Neuron (in vitro differentiated cells): ENCODE results near the gene KSR2.
"Not testable (repeated sequence)": the region's sequence is repeated elsewhere in the genome, so short reads cannot be mapped to it uniquely, and the experiment has no call there.

Source experiments
- H2AFZ ChIP-seq: one replicate; pipeline ENCODE4 v1.6.1; 2013; ENCODE audit warnings: low read depth, mild to moderate bottlenecking, inconsistent platforms, low read length, moderate library complexity
- H3K27me3 ChIP-seq: one replicate; pipeline ENCODE4 v1.6.1; 2013; ENCODE audit warnings: low read length; ENCODE audit not compliant: insufficient read depth
- H3K36me3 ChIP-seq: one replicate; pipeline ENCODE4 v1.6.1; 2013; ENCODE audit warnings: low read length; ENCODE audit not compliant: insufficient read depth
- H3K4me1 ChIP-seq: one replicate; pipeline ENCODE4 v1.6.1; 2013; ENCODE audit warnings: low read length; ENCODE audit not compliant: insufficient read depth
- H3K4me3 ChIP-seq: 2 replicates; pipeline ENCODE4 v1.5.1; 2013; ENCODE audit warnings: mild to moderate bottlenecking, low read length, moderate library complexity
- H3K9me3 ChIP-seq: one replicate; pipeline ENCODE4 v1.6.1; 2013; ENCODE audit warnings: low read length

Gene KSR2

GRCh38 chr12:117968826-117969659, at the start of gene KSR2:
Gene KSR2, minus strand, starts transcription at chr12:117968990. Its CDS starts 735 bp downstream, at chr12:117968255.
- Histone ChIP-seq H3K9me3 (peaks cover 2% of the 10 kb centered on the region), H2AFZ (peak within 1 kb of the TSS; percentile 92), H3K27me3 (peaks cover 56% of the 10 kb centered on the region), H3K4me1 (peaks cover 12% of the 10 kb centered on the region), H3K36me3 (no peaks in the 10 kb centered on the region), H3K4me3 (peak within 1 kb of the TSS; percentile 55)

GRCh38 chr12:118017926-118018325, 49.1 kb upstream of the KSR2 start:
- no peak overlapping the region for H2AFZ ChIP-seq
- H3K36me3 ChIP-seq: peaks cover 34% of the 10 kb centered on the region
- no peaks in the 10 kb centered on the region for H3K9me3 ChIP-seq
- H3K4me1 ChIP-seq: peaks cover 16% of the 10 kb centered on the region
- no peaks in the 10 kb centered on the region for H3K27me3 ChIP-seq
- H3K4me3 ChIP-seq: peak overlapping the region; percentile 85

GRCh38 chr12:118016424-118017264, 47.9 kb upstream of the KSR2 start, which contains the start of gene RFC5:
Gene RFC5, plus strand, starts transcription at chr12:118016703. Its CDS starts 125 bp downstream, at chr12:118016828.
- Histone ChIP-seq H3K4me1 (peaks cover 16% of the 10 kb centered on the region), H2AFZ (peak within 1 kb of the TSS; percentile 84), H3K36me3 (peaks cover 23% of the 10 kb centered on the region), H3K27me3 (no peaks in the 10 kb centered on the region), H3K4me3 (peak within 1 kb of the TSS; percentile 85), H3K9me3 (peaks cover 2% of the 10 kb centered on the region)

GRCh38 chr12:118015944-118016343, 47.2 kb upstream of the KSR2 start:
- peaks cover 16% of the 10 kb centered on the region for H3K4me1 ChIP-seq
- peaks cover 2% of the 10 kb centered on the region for H3K9me3 ChIP-seq
- peak overlapping the region; percentile 80 for H2AFZ ChIP-seq
- H3K4me3 ChIP-seq: peak overlapping the region; percentile 85
- H3K36me3 ChIP-seq: peaks cover 23% of the 10 kb centered on the region
- H3K27me3 ChIP-seq: no peaks in the 10 kb centered on the region

GRCh38 chr12:118015306-118015705, 46.5 kb upstream of the KSR2 start:
- Histone ChIP-seq H3K4me3 (no peak overlapping the region), H3K27me3 (no peaks in the 10 kb centered on the region), H3K36me3 (peaks cover 16% of the 10 kb centered on the region), H2AFZ (no peak overlapping the region), H3K9me3 (peaks cover 2% of the 10 kb centered on the region), H3K4me1 (peaks cover 16% of the 10 kb centered on the region)

GRCh38 chr12:118013283-118013682, 44.5 kb upstream of the KSR2 start:
- no peaks in the 10 kb centered on the region for H3K27me3 ChIP-seq
- H3K4me1 ChIP-seq: peaks cover 16% of the 10 kb centered on the region
- peaks cover 2% of the 10 kb centered on the region for H3K9me3 ChIP-seq
- no peaks in the 10 kb centered on the region for H3K36me3 ChIP-seq
- H3K4me3 ChIP-seq: no peak overlapping the region
- no peak overlapping the region for H2AFZ ChIP-seq

GRCh38 chr12:118011961-118012360, 43.2 kb upstream of the KSR2 start:
- H3K27me3 ChIP-seq: no peaks in the 10 kb centered on the region
- H3K4me1 ChIP-seq: peaks cover 5% of the 10 kb centered on the region
- H2AFZ ChIP-seq: no peak overlapping the region
- peaks cover 2% of the 10 kb centered on the region for H3K9me3 ChIP-seq
- H3K4me3 ChIP-seq: no peak overlapping the region
- no peaks in the 10 kb centered on the region for H3K36me3 ChIP-seq

GRCh38 chr12:118011377-118011776, 42.6 kb upstream of the KSR2 start:
- Histone ChIP-seq H2AFZ (no peak overlapping the region), H3K4me1 (peaks cover 3% of the 10 kb centered on the region), H3K27me3 (no peaks in the 10 kb centered on the region), H3K36me3 (no peaks in the 10 kb centered on the region), H3K4me3 (no peak overlapping the region), H3K9me3 (peaks cover 2% of the 10 kb centered on the region)

GRCh38 chr12:118010903-118011302, 42.1 kb upstream of the KSR2 start:
- peaks cover under 1% of the 10 kb centered on the region for H3K4me1 ChIP-seq
- H3K36me3 ChIP-seq: no peaks in the 10 kb centered on the region
- H3K27me3 ChIP-seq: no peaks in the 10 kb centered on the region
- no peak overlapping the region for H2AFZ ChIP-seq
- no peak overlapping the region for H3K4me3 ChIP-seq
- peaks cover 2% of the 10 kb centered on the region for H3K9me3 ChIP-seq

GRCh38 chr12:117999806-118000205, 31.0 kb upstream of the KSR2 start:
- H2AFZ ChIP-seq, H3K4me1 ChIP-seq: not testable (repeated sequence)

GRCh38 chr12:117998719-117999118, 29.9 kb upstream of the KSR2 start:
- no peaks in the 10 kb centered on the region for H3K9me3 ChIP-seq
- H3K4me1 ChIP-seq: no peaks in the 10 kb centered on the region
- H3K27me3 ChIP-seq: no peaks in the 10 kb centered on the region
- H3K36me3 ChIP-seq: no peaks in the 10 kb centered on the region
- H2AFZ ChIP-seq: no peak overlapping the region
- H3K4me3 ChIP-seq: no peak overlapping the region

More at GRCh38 chr12:117999806-118000205, 31.0 kb upstream of the KSR2 start:
- H3K4me3 ChIP-seq, H3K36me3 ChIP-seq, H3K9me3 ChIP-seq, H3K27me3 ChIP-seq: not testable (repeated sequence)

GRCh38 chr12:117994551-117995438, 26.0 kb upstream of the KSR2 start:
- H3K27me3 ChIP-seq: no peaks in the 10 kb centered on the region
- no peak overlapping the region for H2AFZ ChIP-seq
- no peaks in the 10 kb centered on the region for H3K9me3 ChIP-seq
- no peaks in the 10 kb centered on the region for H3K36me3 ChIP-seq
- H3K4me3 ChIP-seq: no peak overlapping the region
- no peaks in the 10 kb centered on the region for H3K4me1 ChIP-seq
